HepG2 (cell line): Measurements from ENCODE around the gene TFDP1. TPM values are rescaled to one million over a fixed set of nuclear protein-coding genes. Genes with fewer than 3 reads are reported as not detected.

Experiments
- ATAC-seq: fragments of 200-7000 bp; cut with Tn5 transposase; 3 replicates; pipeline ENCODE4 v1.9.1; 2020; ENCODE audit warnings: mild to moderate bottlenecking, moderate library complexity
- BruUV-seq: library from RNA; stranded (reverse); fragments of 400-500 nt; replicated peaks from 2 replicates; lab custom pipeline; 2021; lab: Mats Ljungman, UMichigan
- CTCF ChIA-PET: fragments of 300-600 bp; formaldehyde crosslinking; extraction: SDS; loops from one replicate; lab custom pipeline; 2021; ENCODE audit warnings: low total read pairs, inconsistent platforms, low intra/inter-chr PET ratio; lab: Yijun Ruan, JAX
- POLR2A ChIA-PET: fragments of 350-600 bp; sonication (Branson Sonifier 250); formaldehyde crosslinking; loops from one replicate; lab custom pipeline; 2020; ENCODE audit warnings: antibody characterized with exemption, inconsistent platforms; lab: Yijun Ruan, JAX
- DNase-seq: peaks from one replicate; pipeline ENCODE4 v3.0.0-alpha.2; 2015; ENCODE audit warnings: low spot score
- FAIRE-seq: peaks from 3 replicates; lab custom pipeline; 2011; peaks lifted over from hg19 to GRCh38; lab: Jason Lieb, UNC
- H2AFZ ChIP-seq: one replicate; pipeline ENCODE4 v1.6.1; 2011; ENCODE audit warnings: low read length, inconsistent platforms
- H3K27ac ChIP-seq: fragments of 300-600 bp; 3 replicates; pipeline ENCODE4 v1.8.0; 2011; ENCODE audit warnings: mixed run types, mild to moderate bottlenecking, mixed read lengths, low read length, inconsistent platforms; ENCODE audit not compliant: insufficient read depth; ENCODE audit errors: extremely low read length
- H3K27me3 ChIP-seq, 2 experiments: fragments of 200-600 bp in 1 of 2; 2 replicates in 1 of 2; 3 replicates in 1 of 2; pipeline versions ENCODE4 v1.6.0 to v1.8.0; 2011; ENCODE audit warnings: low read length in 2 of 2, mild to moderate bottlenecking in 2 of 2, moderate library complexity in 2 of 2, inconsistent platforms in 1 of 2; ENCODE audit not compliant: insufficient read depth in 2 of 2, control insufficient read depth in 1 of 2
- H3K36me3 ChIP-seq, 2 experiments: fragments of 200-600 bp in 1 of 2; replicated peaks in 1 of 2; 2 replicates in 1 of 2; 3 replicates in 1 of 2; pipeline versions ENCODE4 v1.5.1 to v1.8.0; 2011; ENCODE audit warnings: low read length in 2 of 2, inconsistent platforms in 1 of 2; ENCODE audit not compliant: insufficient read depth in 2 of 2, control insufficient read depth in 1 of 2
- H3K4me1 ChIP-seq: 2 replicates; pipeline ENCODE4 v1.5.1; 2012; ENCODE audit warnings: low read length, inconsistent platforms; ENCODE audit not compliant: insufficient read depth
- H3K4me2 ChIP-seq: 2 replicates; pipeline ENCODE4 v1.6.0; 2011; ENCODE audit warnings: low read depth, low read length, inconsistent platforms
- H3K4me3 ChIP-seq, 3 experiments: fragments of 200-600 bp in 1 of 3; sonication (generic), shearing (Covaris generic) in 1 of 3; replicated peaks in 1 of 3; 2 replicates each; pipeline ENCODE4 v1.5.1; 2011 to 2016; ENCODE audit warnings: low read length in 3 of 3, inconsistent platforms in 2 of 3, low read depth in 2 of 3, mild to moderate bottlenecking in 2 of 3, control low read depth in 1 of 3, mixed read lengths in 1 of 3; ENCODE audit not compliant: insufficient read depth in 1 of 3
- H3K79me2 ChIP-seq: one replicate; pipeline ENCODE4 v1.6.1; 2011; ENCODE audit warnings: low read length, inconsistent platforms; ENCODE audit not compliant: insufficient read depth
- H3K9ac ChIP-seq: 2 replicates; pipeline ENCODE4 v1.6.0; 2011; ENCODE audit warnings: mild to moderate bottlenecking, low read depth, low read length, inconsistent platforms; ENCODE audit not compliant: insufficient read depth
- H3K9me3 ChIP-seq: 2 replicates; pipeline ENCODE4 v1.5.1; 2012; ENCODE audit warnings: mild to moderate bottlenecking, low read length
- H4K20me1 ChIP-seq: 2 replicates; pipeline ENCODE4 v1.6.0; 2011; ENCODE audit warnings: inconsistent platforms, mild to moderate bottlenecking, low read length, moderate library complexity; ENCODE audit not compliant: insufficient read depth
- FOXJ3 ChIP-seq: sonication (generic); formaldehyde crosslinking; IDR thresholded peaks from 2 replicates; pipeline ENCODE4 v1.4.0; 2020; ENCODE audit warnings: missing genetic modification reagents, mild to moderate bottlenecking, borderline replicate concordance
- NCOR1 ChIP-seq: fragments of 200-600 bp; sonication (generic); IDR thresholded peaks from 2 replicates; pipeline ENCODE4 v1.7.0; 2017; ENCODE audit warnings: antibody characterized with exemption, low read length, borderline replicate concordance
- NFYC ChIP-seq: IDR thresholded peaks from 2 replicates; pipeline ENCODE4 v1.6.1; 2016; ENCODE audit warnings: missing genetic modification reagents, missing compliant biosample characterization
- POLR2A ChIP-seq, 2 experiments: IDR thresholded peaks; 2 replicates each; pipeline ENCODE4 v1.6.1; 2011; ENCODE audit warnings: low read depth in 2 of 2, low read length in 2 of 2, mild to moderate bottlenecking in 1 of 2, moderate library complexity in 1 of 2; ENCODE audit not compliant: insufficient read depth in 1 of 2
- PRPF4 ChIP-seq: fragments of 200-400 bp; formaldehyde crosslinking; IDR thresholded peaks from 2 replicates; pipeline ENCODE4 v1.6.1; 2016; ENCODE audit warnings: low read length, low read depth; ENCODE audit not compliant: poor library complexity, severe bottlenecking
- RFXANK ChIP-seq: IDR thresholded peaks from 2 replicates; pipeline ENCODE4 v1.6.1; 2016
- SATB2 ChIP-seq: sonication (generic); formaldehyde crosslinking; IDR thresholded peaks from 2 replicates; pipeline ENCODE4 v1.5.0; 2020; ENCODE audit warnings: missing genetic modification reagents
- SP1 ChIP-seq, 2 experiments: fragments of 450-650 bp in 1 of 2; sonication (generic) in 1 of 2; formaldehyde crosslinking in 1 of 2; IDR thresholded peaks; 2 replicates each; pipeline versions ENCODE4 v1.4.0 to v1.6.1; 2016 to 2020; ENCODE audit warnings: missing genetic modification reagents in 1 of 2
- TFAP4 ChIP-seq: sonication (generic); IDR thresholded peaks from 2 replicates; pipeline ENCODE4 v1.6.1; 2016; ENCODE audit warnings: low read depth, borderline replicate concordance
- ZNF10 ChIP-seq: sonication (generic); formaldehyde crosslinking; IDR thresholded peaks from 2 replicates; pipeline ENCODE4 v1.4.0; 2020; ENCODE audit warnings: mild to moderate bottlenecking, low read depth, missing genetic modification reagents, borderline replicate concordance
- ZNF260 ChIP-seq: sonication (generic); formaldehyde crosslinking; IDR thresholded peaks from 2 replicates; pipeline ENCODE4 v1.4.0; 2020; ENCODE audit warnings: missing genetic modification reagents, low read depth, mild to moderate bottlenecking, borderline replicate concordance
- ZNF333 ChIP-seq: sonication (generic); formaldehyde crosslinking; IDR thresholded peaks from 2 replicates; pipeline ENCODE4 v1.4.0; 2020; ENCODE audit warnings: mild to moderate bottlenecking, missing genetic modification reagents, borderline replicate concordance
- ZNF354B ChIP-seq: sonication (generic); formaldehyde crosslinking; IDR thresholded peaks from 2 replicates; pipeline ENCODE4 v1.8.0; 2022; ENCODE audit warnings: mild to moderate bottlenecking, missing genetic modification reagents
- ZNF510 ChIP-seq: sonication (generic); formaldehyde crosslinking; IDR thresholded peaks from 2 replicates; pipeline ENCODE4 v1.4.0; 2020; ENCODE audit warnings: low read depth, mild to moderate bottlenecking, missing genetic modification reagents
- ZNF556 ChIP-seq: sonication (generic); formaldehyde crosslinking; IDR thresholded peaks from 2 replicates; pipeline ENCODE4 v1.4.0; 2020; ENCODE audit warnings: mild to moderate bottlenecking, missing genetic modification reagents, borderline replicate concordance
- ZNF567 ChIP-seq: sonication (generic); formaldehyde crosslinking; IDR thresholded peaks from 2 replicates; pipeline ENCODE4 v1.8.1; 2023; ENCODE audit warnings: mild to moderate bottlenecking, missing genetic modification reagents, borderline replicate concordance
- ZNF775 ChIP-seq: sonication (generic); formaldehyde crosslinking; IDR thresholded peaks from 2 replicates; pipeline ENCODE4 v1.4.0; 2020; ENCODE audit warnings: missing genetic modification reagents, mild to moderate bottlenecking, moderate library complexity, borderline replicate concordance
- WGBS: methylation state at CpG from one replicate; pipeline ENCODE4 v1.1.6; 2017; ENCODE audit warnings: low lambda C conversion rate; 5-methylcytosine and 5-hydroxymethylcytosine counted together
- in situ Hi-C: cut with HindIII; loops from 2 replicates; pipeline ENCODE4 v1.10.0; 2017; ENCODE audit warnings: low pct_unique_long_range_greater_than_20kb; ENCODE audit not compliant: extremely low pct_ligation_motif_present
- intact Hi-C: fragments of 100-400 bp; cut with micrococcal nuclease; formaldehyde crosslinking; loops from one replicate; pipeline ENCODE4 v1.10.0; 2022; ENCODE audit not compliant: unreplicated experiment
- polyA plus RNA-seq, 8 experiments: library from polyadenylated mRNA; depleted of rRNA in 3 of 8; stranded (reverse) in 7 of 8; unstranded in 1 of 8; fragments of >200 nt; fragmentation: Illumina TruSeq in 4 of 8; extraction: Trizol in 4 of 8; gene quantifications; 2 replicates each; pipeline versions ENCODE4 v1.2.1 to v1.2.3, GENCODE V29; 2011 to 2016; ENCODE audit warnings: low read depth in 4 of 8, missing spikeins in 1 of 8, mixed read lengths in 1 of 8; ENCODE audit not compliant: insufficient read depth in 1 of 8
- total RNA-seq, 5 experiments: library from RNA; depleted of rRNA; stranded (reverse); fragments of >200 nt; fragmentation: Illumina TruSeq; extraction: Trizol; gene quantifications; 2 replicates each; pipeline ENCODE4 v1.2.3, GENCODE V29; 2016; ENCODE audit warnings: low read depth in 1 of 5
- TF ChIP-seq, protein P1 (sequence below): sonication (generic); formaldehyde crosslinking; IDR thresholded peaks from 2 replicates; pipeline ENCODE4 v1.4.0; 2020; ENCODE audit warnings: missing genetic modification reagents, borderline replicate concordance
- TF ChIP-seq, protein P2 (sequence below): fragments of 450-650 bp; IDR thresholded peaks from 2 replicates; pipeline ENCODE4 v1.6.1; 2016
- TF ChIP-seq, protein P3 (sequence below): sonication (generic); formaldehyde crosslinking; conservative IDR thresholded peaks from 2 replicates; pipeline ENCODE4 v1.8.0; 2022; ENCODE audit warnings: low read depth, missing genetic modification reagents

The TFDP1 gene
- total and polyA plus RNA-seq, 2 of the 13 experiments (the other 11 are each of a cell fraction or from before 2014, with no cell fraction given), result 38.0 to 84.2 TPM

- TF ChIP-seq, protein P1, sequence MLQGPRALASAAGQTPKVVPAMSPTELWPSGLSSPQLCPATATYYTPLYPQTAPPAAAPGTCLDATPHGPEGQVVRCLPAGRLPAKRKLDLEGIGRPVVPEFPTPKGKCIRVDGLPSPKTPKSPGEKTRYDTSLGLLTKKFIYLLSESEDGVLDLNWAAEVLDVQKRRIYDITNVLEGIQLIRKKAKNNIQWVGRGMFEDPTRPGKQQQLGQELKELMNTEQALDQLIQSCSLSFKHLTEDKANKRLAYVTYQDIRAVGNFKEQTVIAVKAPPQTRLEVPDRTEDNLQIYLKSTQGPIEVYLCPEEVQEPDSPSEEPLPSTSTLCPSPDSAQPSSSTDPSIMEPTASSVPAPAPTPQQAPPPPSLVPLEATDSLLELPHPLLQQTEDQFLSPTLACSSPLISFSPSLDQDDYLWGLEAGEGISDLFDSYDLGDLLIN (CRISPR knock-in tag), result no peak
- TF ChIP-seq, protein P2, sequence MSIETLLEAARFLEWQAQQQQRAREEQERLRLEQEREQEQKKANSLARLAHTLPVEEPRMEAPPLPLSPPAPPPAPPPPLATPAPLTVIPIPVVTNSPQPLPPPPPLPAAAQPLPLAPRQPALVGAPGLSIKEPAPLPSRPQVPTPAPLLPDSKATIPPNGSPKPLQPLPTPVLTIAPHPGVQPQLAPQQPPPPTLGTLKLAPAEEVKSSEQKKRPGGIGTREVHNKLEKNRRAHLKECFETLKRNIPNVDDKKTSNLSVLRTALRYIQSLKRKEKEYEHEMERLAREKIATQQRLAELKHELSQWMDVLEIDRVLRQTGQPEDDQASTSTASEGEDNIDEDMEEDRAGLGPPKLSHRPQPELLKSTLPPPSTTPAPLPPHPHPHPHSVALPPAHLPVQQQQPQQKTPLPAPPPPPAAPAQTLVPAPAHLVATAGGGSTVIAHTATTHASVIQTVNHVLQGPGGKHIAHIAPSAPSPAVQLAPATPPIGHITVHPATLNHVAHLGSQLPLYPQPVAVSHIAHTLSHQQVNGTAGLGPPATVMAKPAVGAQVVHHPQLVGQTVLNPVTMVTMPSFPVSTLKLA, result no peak
- TF ChIP-seq ZNF333 (CRISPR knock-in tag) (no peak), ZNF775 (no peak), ZNF567 (CRISPR knock-in tag) (no peak), ZNF556 (CRISPR knock-in tag) (no peak)
These were observed 45.7 kb downstream of the TFDP1 start (continued) for GRCh38 chr13:113630296-113630695.

GRCh38 chr13:113630804-113631203 is 46.3 kb downstream of the TFDP1 start:
- BruUV-seq, result no TSS peak
- H3K79me2 ChIP-seq, result peaks cover 7% of the 10 kb centered on the region
- H3K9ac ChIP-seq, result no peak overlapping the region
- H3K4me2 ChIP-seq, result no peak overlapping the region
- no peak overlapping the region for H3K27ac ChIP-seq
- H3K9me3 ChIP-seq, result no peaks in the 10 kb centered on the region
- FAIRE-seq, result no peak
- CTCF ChIA-PET, result no interaction called here
- POLR2A ChIA-PET, result no interaction called here
- no peaks in the 10 kb centered on the region for H3K4me1 ChIP-seq
- H3K36me3 ChIP-seq, result peaks cover 28 to 75% of the 10 kb centered on the region in 2 experiments; a peak in 4 of 5 replicates
- no peak overlapping the region for H3K4me3 ChIP-seq
- no peaks in the 10 kb centered on the region for H3K27me3 ChIP-seq
- H4K20me1 ChIP-seq, result 0 out of 2 replicates have a peak, but pooled peaks cover 3% of the 10 kb centered on the region
- in situ Hi-C loops, result no loop called here
- no peak for DNase-seq
- 100% methylated on average over 3 of the region's 6 CpGs for WGBS
- H2AFZ ChIP-seq, result no peak overlapping the region
- intact Hi-C loops, result no loop called here
- ATAC-seq, result no peak
- no peak for TF ChIP-seq ZNF354B
- no peak for TF ChIP-seq NCOR1
- TF ChIP-seq, protein P3, sequence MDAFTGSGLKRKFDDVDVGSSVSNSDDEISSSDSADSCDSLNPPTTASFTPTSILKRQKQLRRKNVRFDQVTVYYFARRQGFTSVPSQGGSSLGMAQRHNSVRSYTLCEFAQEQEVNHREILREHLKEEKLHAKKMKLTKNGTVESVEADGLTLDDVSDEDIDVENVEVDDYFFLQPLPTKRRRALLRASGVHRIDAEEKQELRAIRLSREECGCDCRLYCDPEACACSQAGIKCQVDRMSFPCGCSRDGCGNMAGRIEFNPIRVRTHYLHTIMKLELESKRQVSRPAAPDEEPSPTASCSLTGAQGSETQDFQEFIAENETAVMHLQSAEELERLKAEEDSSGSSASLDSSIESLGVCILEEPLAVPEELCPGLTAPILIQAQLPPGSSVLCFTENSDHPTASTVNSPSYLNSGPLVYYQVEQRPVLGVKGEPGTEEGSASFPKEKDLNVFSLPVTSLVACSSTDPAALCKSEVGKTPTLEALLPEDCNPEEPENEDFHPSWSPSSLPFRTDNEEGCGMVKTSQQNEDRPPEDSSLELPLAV, result no peak
- no peak for TF ChIP-seq SP1 (IDR thresholded peaks at IDR 0.05)
- TF ChIP-seq SP1 (CRISPR knock-in tag; IDR thresholded peaks at IDR 0.05), result no peak
- TF ChIP-seq NFYC (CRISPR knock-in tag), result no peak
- no peak for TF ChIP-seq ZNF260
- no peak for TF ChIP-seq POLR2A (IDR thresholded peaks at IDR 0.05; ENCODE audit: insufficient read depth in 1 of 2, low read depth in 2 of 2, low read length in 2 of 2)
- no peak for TF ChIP-seq FOXJ3
- no peak for TF ChIP-seq ZNF510 (CRISPR knock-in tag)
- TF ChIP-seq ZNF10 (CRISPR knock-in tag), result no peak
- no peak for TF ChIP-seq TFAP4
- no peak for TF ChIP-seq PRPF4
- TF ChIP-seq RFXANK, result no peak
- TF ChIP-seq SATB2 (CRISPR knock-in tag), result no peak
